Naive thymus-derived CD8-positive, alpha-beta T cell (primary cell): ENCODE data around the gene SH3D19. TPM values are rescaled to one million over a fixed set of nuclear protein-coding genes. Genes with fewer than 3 reads are reported as not detected.

ENCODE experiments used
- ATAC-seq, 2 donors: fragments of 150-1000 bp; cut with Tn5 transposase in 1 of 2; sonication (Bioruptor Pico), chemical (Tn5 transposase) in 1 of 2; 1 replicate in 1 of 2; 2 replicates in 1 of 2; pipeline ENCODE4 v1.10.0; 2021; ENCODE audit warnings: mild to moderate bottlenecking in 2 of 2, moderate library complexity in 2 of 2
- POLR2A ChIA-PET: fragments of 350-600 bp; sonication (Branson Sonifier 250); formaldehyde crosslinking; loops from one replicate; lab custom pipeline; 2021; ENCODE audit warnings: antibody characterized with exemption; lab: Charles Lee
- DNase-seq, 10 donors: peaks; one replicate each; pipeline versions ENCODE4 v3.0.0 to v3.0.0-alpha.2; 2020 to 2022
- H3K27ac Mint-ChIP-seq, 10 donors: one replicate each; pipeline ENCODE4 v1.8.0; 2020 to 2022; ENCODE audit warnings: mild to moderate bottlenecking in 10 of 10, mixed read lengths in 10 of 10, moderate library complexity in 4 of 10, inconsistent platforms in 1 of 10
- H3K27me3 Mint-ChIP-seq, 5 donors: one replicate each; pipeline ENCODE4 v1.8.0; 2021 to 2022; ENCODE audit warnings: mixed read lengths in 5 of 5
- H3K36me3 Mint-ChIP-seq, 3 donors: one replicate each; pipeline ENCODE4 v1.8.0; 2020 to 2022; ENCODE audit warnings: mixed read lengths in 3 of 3, mild to moderate bottlenecking in 2 of 3, inconsistent platforms in 1 of 3
- H3K4me1 Mint-ChIP-seq, 4 donors: one replicate each; pipeline ENCODE4 v1.8.0; 2021 to 2022; ENCODE audit warnings: mixed read lengths in 4 of 4
- H3K4me3 Mint-ChIP-seq, 10 donors: one replicate each; pipeline ENCODE4 v1.8.0; 2020 to 2022; ENCODE audit warnings: mild to moderate bottlenecking in 10 of 10, mixed read lengths in 10 of 10, moderate library complexity in 6 of 10, inconsistent platforms in 1 of 10
- H3K9me3 Mint-ChIP-seq, 9 donors: one replicate each; pipeline ENCODE4 v1.8.0; 2020 to 2022; ENCODE audit warnings: mixed read lengths in 9 of 9, mild to moderate bottlenecking in 3 of 9, inconsistent platforms in 1 of 9, moderate library complexity in 1 of 9
- polyA plus RNA-seq, 3 donors: library from polyadenylated mRNA; unstranded; fragments of 300-500 nt; fragmentation: Illumina TruSeq; gene quantifications; one replicate each; pipeline ENCODE4 v1.2.3, GENCODE V29; 2021
- total RNA-seq, 8 experiments: library from RNA in 2 of 8; stranded (reverse) in 2 of 8; gene quantifications; one replicate each; pipeline ENCODE4 v1.2.3 and lab custom pipeline; 2021 to 2026

The SH3D19 gene
- total and polyA plus RNA-seq, 5 experiments from 2014 or later = 0.42 to 0.62 (median 0.58) TPM; not detected in 1

- Mint-ChIP-seq H3K4me1 (no peaks in the 10 kb centered on the region), H3K27me3 (peaks cover 2 to 12% (median 5%) of the 10 kb centered on the region in 5 donors), H3K36me3 (peaks cover 0 to 4% (median 3%) of the 10 kb centered on the region in 3 donors), H3K9me3 (peaks cover 0 to 12% (median 2%) of the 10 kb centered on the region in 9 donors), H3K4me3 (no peak overlapping the region), H3K27ac (no peak overlapping the region)
- POLR2A ChIA-PET = no interaction called here
- DNase-seq (no peak), ATAC-seq (no peak)
Measured at GRCh38 chr4:151184523-151185458, 140.6 kb downstream of the SH3D19 start.

DNA sequence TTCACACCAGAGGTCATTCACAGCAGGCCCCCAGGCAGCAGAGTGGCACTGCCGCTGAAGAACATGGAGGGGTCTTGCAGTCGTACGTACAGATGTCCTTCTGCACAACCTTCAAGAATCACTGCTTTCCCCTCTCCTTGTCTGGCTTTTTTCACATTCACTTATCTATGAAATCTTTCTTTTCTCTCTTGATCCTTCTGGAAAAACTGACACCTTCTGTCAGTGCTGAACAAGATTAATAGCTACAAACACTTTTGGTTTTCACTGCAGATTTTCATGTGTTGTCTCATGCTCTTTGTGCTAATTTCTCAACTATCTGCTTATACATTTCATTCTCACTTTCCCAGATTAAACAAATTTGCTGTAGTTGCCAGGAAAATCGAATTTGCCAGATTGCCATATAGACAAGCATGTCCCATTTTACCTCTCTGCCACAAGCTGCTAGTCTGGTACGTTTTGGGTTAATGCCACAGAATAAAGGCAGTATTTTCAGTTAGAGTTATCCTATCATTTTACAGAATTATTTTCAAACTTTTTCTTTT, 142.9 kb downstream of the SH3D19 start:
- Mint-ChIP-seq H3K36me3 (no peaks in the 10 kb centered on the region), H3K4me3 (no peak overlapping the region), H3K27ac (no peak overlapping the region), H3K4me1 (no peaks in the 10 kb centered on the region), H3K9me3 (no peaks in the 10 kb centered on the region), H3K27me3 (peaks cover under 1 to 5% (median 5%) of the 10 kb centered on the region in 5 donors)
- ATAC-seq = no peak
- POLR2A ChIA-PET = no interaction called here
- DNase-seq = no peak

DNA sequence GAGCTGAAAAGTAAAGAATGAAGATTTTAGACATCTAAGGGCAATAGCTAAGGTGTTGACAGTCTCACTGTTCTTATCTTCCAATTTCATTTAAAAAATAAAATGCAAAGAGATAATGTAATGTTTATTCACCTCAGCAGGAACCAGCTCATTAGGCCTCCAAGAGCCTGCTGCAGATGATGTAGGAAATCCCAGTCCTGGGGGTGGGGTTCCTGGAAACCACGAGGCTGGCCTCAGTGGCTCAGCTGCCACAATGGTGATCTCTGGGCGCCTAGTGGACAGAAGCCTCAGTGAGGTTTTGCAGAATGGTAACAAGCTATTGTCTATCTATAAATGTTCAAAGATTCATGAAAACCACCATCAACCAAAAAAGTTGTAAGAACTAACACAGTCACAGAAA, 148.7 kb downstream of the SH3D19 start:
- DNase-seq (no peak), ATAC-seq (no peak)
- no peaks in the 10 kb centered on the region for H3K9me3 Mint-ChIP-seq
- no peak overlapping the region for H3K4me3 Mint-ChIP-seq
- POLR2A ChIA-PET = no interaction called here
- H3K4me1 Mint-ChIP-seq = no peaks in the 10 kb centered on the region
- peaks cover 0 to 13% (median 0%) of the 10 kb centered on the region in 5 donors for H3K27me3 Mint-ChIP-seq
- no peaks in the 10 kb centered on the region for H3K36me3 Mint-ChIP-seq
- no peak overlapping the region for H3K27ac Mint-ChIP-seq

DNA sequence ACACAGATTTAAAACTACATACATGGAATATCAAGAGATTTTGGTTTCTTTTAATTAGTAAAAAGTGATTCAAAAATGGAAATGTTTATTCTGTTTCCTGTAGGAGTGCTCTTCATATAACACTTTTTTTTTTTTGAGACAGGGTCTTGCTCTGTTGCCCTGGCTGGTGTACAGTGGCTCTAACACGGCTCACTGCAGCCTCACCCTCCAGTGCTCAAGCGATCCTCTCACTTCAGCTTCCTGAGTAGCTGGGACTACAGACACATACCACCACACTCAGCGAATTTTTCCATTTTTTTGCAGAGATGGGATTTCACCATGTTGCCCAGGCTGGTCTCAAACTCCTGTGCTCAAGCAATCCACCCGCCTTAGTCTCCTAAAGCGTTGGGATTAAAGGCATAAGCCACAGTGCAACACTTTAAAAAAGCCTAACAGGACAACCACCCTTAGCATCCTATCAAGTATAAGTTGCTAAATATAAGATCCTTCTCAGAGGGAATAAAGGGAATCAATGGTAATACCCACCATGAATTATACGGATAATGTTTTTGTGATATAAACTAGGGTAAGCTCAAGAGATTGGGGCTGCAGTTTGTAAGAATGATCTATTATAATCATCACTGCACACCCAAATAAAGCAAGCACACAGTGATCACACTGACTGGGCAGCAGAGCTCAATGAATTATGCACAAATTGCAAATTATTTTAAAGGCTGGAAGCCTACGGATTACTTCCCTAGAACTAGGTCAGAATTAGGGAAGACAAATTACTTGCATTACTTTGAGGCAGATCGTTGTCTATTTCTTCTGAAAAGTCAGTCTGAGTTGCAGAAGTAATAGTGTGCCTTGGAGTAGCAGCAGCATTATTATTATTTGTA, 149.4 kb downstream of the SH3D19 start:
- H3K27me3 Mint-ChIP-seq = peaks cover 0 to 13% (median 3%) of the 10 kb centered on the region in 5 donors
- POLR2A ChIA-PET = no interaction called here
- H3K4me1 Mint-ChIP-seq = no peaks in the 10 kb centered on the region

DNA sequence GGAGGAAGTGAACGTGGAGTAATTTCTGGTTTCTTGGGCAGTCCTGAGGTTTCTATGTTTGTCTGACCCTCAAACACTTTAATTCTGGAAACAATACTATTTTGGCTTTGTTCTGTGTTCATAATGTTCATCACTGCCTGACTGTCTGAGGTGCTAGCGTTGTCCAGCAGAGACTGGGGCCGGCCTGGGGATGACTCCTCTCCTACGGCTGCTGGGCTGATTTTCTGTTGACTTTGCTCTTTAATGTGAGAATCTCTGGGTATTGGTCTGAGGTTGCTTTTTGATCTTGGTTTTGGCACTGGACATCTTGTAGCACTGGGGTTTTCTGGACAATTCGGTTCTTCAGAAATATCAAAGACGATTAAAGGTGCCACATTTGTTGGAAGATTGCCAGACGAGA, 150.2 kb downstream of the SH3D19 start:
- Mint-ChIP-seq H3K4me3 (no peak overlapping the region), H3K27ac (no peak overlapping the region), H3K36me3 (no peaks in the 10 kb centered on the region), H3K9me3 (no peaks in the 10 kb centered on the region), H3K4me1 (no peaks in the 10 kb centered on the region), H3K27me3 (peaks cover 0 to 13% (median 3%) of the 10 kb centered on the region in 5 donors)
- no peak for ATAC-seq
- POLR2A ChIA-PET = no interaction called here
- DNase-seq = no peak

More for the DNA sequence above, 149.4 kb downstream of the SH3D19 start:
- Mint-ChIP-seq H3K27ac (no peak overlapping the region), H3K9me3 (no peaks in the 10 kb centered on the region), H3K4me3 (no peak overlapping the region), H3K36me3 (no peaks in the 10 kb centered on the region)
- ATAC-seq (no peak), DNase-seq (no peak)

DNA sequence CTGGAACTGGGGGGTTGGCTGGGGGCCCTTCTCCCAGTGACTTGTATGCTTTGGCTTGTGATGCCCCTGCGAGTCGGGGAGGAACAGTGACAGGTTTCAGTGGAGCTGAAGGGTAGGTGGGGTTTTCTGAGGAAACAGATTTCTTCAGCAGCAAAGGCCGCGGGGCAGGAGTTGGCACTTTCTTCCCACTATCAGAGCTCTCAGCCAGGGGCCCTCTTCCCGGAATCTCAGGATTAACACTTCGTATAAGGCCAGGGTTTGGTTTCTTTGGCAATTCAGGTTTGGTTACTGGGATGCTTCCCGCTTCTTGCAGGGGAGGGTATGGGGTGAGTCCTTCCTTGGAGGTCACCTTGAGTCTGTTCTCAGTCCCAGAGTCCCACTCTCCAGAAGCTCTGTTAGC, 150.6 kb downstream of the SH3D19 start:
- H3K27me3 Mint-ChIP-seq = peaks cover 0 to 13% (median 3%) of the 10 kb centered on the region in 5 donors
- POLR2A ChIA-PET = no interaction called here
- no peaks in the 10 kb centered on the region for H3K4me1 Mint-ChIP-seq
- no peaks in the 10 kb centered on the region for H3K9me3 Mint-ChIP-seq
- no peaks in the 10 kb centered on the region for H3K36me3 Mint-ChIP-seq
- H3K4me3 Mint-ChIP-seq = no peak overlapping the region
- DNase-seq (no peak), ATAC-seq (no peak)
- H3K27ac Mint-ChIP-seq = no peak overlapping the region

DNA sequence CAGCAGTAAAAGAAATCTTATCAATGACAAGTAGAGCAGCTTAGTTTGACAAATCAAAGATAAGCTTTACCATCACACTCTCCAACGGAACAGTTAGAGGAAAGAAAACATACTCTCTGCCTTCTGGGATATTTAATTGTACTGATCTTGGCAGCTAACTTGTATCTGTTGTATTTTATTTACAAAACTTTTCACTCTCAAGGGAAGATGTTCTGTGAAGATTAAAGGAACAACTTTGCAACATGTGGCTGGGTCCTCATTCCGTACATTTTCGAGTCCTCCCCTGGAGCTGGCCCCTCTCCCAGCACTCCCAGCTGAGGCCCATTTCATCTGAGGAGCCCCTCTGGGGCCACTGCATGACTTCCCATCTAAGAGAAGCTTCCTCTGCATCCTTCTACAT, 151.5 kb downstream of the SH3D19 start:
- DNase-seq = no peak
- H3K9me3 Mint-ChIP-seq = no peaks in the 10 kb centered on the region
- H3K4me3 Mint-ChIP-seq = no peak overlapping the region
- H3K27me3 Mint-ChIP-seq = peaks cover 0 to 21% (median 5%) of the 10 kb centered on the region in 5 donors
- no peak overlapping the region for H3K27ac Mint-ChIP-seq
- H3K36me3 Mint-ChIP-seq = no peaks in the 10 kb centered on the region
- H3K4me1 Mint-ChIP-seq = no peaks in the 10 kb centered on the region
- ATAC-seq = no peak
- POLR2A ChIA-PET = no interaction called here

DNA sequence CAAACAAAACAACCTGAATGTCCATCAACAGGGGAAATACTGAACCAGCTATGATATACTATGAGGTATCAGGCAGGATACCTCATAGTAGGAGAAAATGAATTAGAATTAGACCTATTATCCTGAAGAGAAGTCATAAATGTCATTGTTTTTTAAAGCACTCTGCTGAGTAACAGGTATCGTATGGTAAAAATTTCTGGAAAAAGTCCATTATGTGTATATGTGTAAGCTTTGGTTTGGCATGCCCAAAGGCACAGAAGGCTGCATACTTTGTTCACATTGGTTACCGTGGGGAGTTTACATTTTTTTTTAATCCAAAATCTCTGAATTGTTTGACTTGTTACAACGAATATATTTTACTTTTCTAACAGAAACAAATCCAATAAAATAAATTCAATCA, 155.5 kb downstream of the SH3D19 start:
- no peak overlapping the region for H3K4me3 Mint-ChIP-seq
- no peak overlapping the region for H3K27ac Mint-ChIP-seq
- POLR2A ChIA-PET = no interaction called here
- no peak for ATAC-seq
- no peak for DNase-seq
- no peaks in the 10 kb centered on the region for H3K4me1 Mint-ChIP-seq
- H3K36me3 Mint-ChIP-seq = no peaks in the 10 kb centered on the region
- no peaks in the 10 kb centered on the region for H3K9me3 Mint-ChIP-seq
- H3K27me3 Mint-ChIP-seq = peaks cover 9 to 55% (median 12%) of the 10 kb centered on the region in 5 donors

DNA sequence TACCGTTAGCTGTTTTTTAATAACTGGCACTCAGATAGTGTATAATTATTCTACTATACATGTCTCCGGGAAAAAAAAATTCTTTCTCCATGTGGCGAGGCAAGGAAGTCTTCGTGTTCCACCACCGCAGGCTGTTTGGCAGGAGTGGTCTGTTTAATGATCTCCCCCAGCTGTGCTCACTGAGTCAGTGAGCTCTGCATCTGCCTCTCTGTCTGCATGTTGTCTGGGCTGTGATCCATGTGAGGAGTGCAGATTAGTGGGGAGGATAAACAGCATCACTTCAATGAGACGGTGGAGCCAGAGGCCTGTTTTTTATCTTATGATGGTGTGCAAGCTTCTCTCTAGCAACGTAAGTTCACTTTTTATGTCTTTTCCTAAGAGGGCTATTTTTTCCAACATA, 156.2 kb downstream of the SH3D19 start:
- DNase-seq (no peak), ATAC-seq (no peak)
- Mint-ChIP-seq H3K9me3 (no peaks in the 10 kb centered on the region), H3K36me3 (no peaks in the 10 kb centered on the region), H3K4me3 (no peak overlapping the region), H3K27me3 (peaks cover 11 to 57% (median 12%) of the 10 kb centered on the region in 5 donors), H3K27ac (no peak overlapping the region), H3K4me1 (no peaks in the 10 kb centered on the region)
- POLR2A ChIA-PET = no interaction called here

GRCh38 chr4:151167561-151167960, 157.8 kb downstream of the SH3D19 start:
- no peaks in the 10 kb centered on the region for H3K4me1 Mint-ChIP-seq
- H3K27ac Mint-ChIP-seq = no peak overlapping the region
- no peak overlapping the region for H3K4me3 Mint-ChIP-seq
- ATAC-seq (no peak), DNase-seq (no peak)
- peaks cover 11 to 53% (median 12%) of the 10 kb centered on the region in 5 donors for H3K27me3 Mint-ChIP-seq
- H3K9me3 Mint-ChIP-seq = no peaks in the 10 kb centered on the region
- H3K36me3 Mint-ChIP-seq = no peaks in the 10 kb centered on the region
- POLR2A ChIA-PET = interaction anchor here (0.5 kb wide), 1 partner anchor 17 kb away, joined by 6 read pairs; no protein-coding TSS in a partner anchor

DNA sequence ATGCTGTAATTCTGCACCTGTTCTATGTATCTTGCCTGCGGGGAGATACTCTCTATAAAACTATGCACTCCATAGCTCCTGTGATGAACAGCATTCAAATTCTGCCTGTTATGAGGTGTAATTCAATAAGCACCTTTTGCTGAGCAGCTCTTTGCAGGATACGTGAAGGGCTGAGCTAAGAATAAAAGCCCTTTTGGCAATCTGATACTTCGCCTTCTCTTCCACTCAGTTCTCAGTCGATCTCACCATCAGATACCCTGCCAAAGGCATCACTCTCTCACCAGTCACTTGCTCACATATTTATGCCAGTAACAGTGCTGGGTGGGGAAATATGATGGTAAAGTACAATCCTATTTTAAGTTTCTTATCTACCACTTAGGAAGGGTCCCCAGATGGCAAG, 158.8 kb downstream of the SH3D19 start:
- POLR2A ChIA-PET = no interaction called here
- ATAC-seq = no peak
- no peaks in the 10 kb centered on the region for H3K4me1 Mint-ChIP-seq
- H3K27ac Mint-ChIP-seq = no peak overlapping the region
- no peaks in the 10 kb centered on the region for H3K9me3 Mint-ChIP-seq
- no peaks in the 10 kb centered on the region for H3K36me3 Mint-ChIP-seq
- no peak overlapping the region for H3K4me3 Mint-ChIP-seq
- peaks cover 11 to 44% (median 12%) of the 10 kb centered on the region in 5 donors for H3K27me3 Mint-ChIP-seq
- DNase-seq = no peak

- H3K27me3 Mint-ChIP-seq = peaks cover 10 to 44% (median 12%) of the 10 kb centered on the region in 5 donors
- POLR2A ChIA-PET = no interaction called here
- no peaks in the 10 kb centered on the region for H3K9me3 Mint-ChIP-seq
- H3K4me1 Mint-ChIP-seq = no peaks in the 10 kb centered on the region
- DNase-seq (no peak), ATAC-seq (no peak)
- no peak overlapping the region for H3K4me3 Mint-ChIP-seq
- peak overlapping the region in 1 of 10 donors; percentile 45 for H3K27ac Mint-ChIP-seq
- no peaks in the 10 kb centered on the region for H3K36me3 Mint-ChIP-seq
Measured at GRCh38 chr4:151165205-151166000, 160.0 kb downstream of the SH3D19 start.
